ENCODE data around the gene CEL.

DNA sequence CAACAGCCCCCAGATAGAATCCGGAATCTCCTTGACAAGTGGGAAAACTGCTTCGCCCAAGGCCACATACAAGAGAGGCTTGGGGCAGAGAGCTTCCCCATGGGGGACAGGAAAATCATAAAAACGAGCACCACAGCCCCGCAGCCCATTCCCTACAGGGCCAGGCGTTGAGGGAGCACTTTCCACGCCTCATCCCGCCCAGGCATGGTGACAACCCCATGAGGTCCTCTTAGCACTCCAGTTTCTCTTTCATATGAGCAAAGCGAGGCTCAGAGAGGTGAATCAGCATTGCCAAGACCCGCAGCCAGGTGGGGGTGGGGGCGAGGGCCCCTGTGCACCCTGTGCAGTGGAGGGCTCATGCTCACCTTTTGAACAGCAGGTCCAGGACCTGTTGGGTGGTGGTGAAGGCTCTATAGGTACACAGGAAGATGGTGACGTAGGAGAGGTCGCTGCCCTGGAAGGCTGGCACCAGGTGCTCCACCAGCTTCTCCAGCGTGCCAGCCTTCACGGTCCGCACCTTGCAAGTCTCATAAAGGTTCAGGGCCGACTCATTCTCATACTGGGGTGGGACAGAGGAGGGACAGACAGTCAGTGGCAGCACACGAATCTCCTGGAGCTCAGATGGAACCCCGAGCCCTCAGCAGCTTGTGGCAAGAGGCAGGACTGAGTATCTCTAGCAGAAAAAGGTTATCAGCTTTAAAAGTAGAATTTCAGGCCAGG is 48.3 kb downstream of the CEL start:
- TF ChIP-seq EZH2 (IDR thresholded peaks at IDR 0.05): no peak
- no peak for TF ChIP-seq POLR2A (IDR thresholded peaks at IDR 0.05; ENCODE audit: borderline replicate concordance, extremely low read depth, insufficient read depth, insufficient read length)
- TF ChIP-seq, protein P1, sequence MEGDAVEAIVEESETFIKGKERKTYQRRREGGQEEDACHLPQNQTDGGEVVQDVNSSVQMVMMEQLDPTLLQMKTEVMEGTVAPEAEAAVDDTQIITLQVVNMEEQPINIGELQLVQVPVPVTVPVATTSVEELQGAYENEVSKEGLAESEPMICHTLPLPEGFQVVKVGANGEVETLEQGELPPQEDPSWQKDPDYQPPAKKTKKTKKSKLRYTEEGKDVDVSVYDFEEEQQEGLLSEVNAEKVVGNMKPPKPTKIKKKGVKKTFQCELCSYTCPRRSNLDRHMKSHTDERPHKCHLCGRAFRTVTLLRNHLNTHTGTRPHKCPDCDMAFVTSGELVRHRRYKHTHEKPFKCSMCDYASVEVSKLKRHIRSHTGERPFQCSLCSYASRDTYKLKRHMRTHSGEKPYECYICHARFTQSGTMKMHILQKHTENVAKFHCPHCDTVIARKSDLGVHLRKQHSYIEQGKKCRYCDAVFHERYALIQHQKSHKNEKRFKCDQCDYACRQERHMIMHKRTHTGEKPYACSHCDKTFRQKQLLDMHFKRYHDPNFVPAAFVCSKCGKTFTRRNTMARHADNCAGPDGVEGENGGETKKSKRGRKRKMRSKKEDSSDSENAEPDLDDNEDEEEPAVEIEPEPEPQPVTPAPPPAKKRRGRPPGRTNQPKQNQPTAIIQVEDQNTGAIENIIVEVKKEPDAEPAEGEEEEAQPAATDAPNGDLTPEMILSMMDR (IDR thresholded peaks at IDR 0.05 in 2 of 3, conservative IDR thresholded peaks at IDR 0.05 in 1 of 3; ENCODE audit: borderline replicate concordance in 1 of 3, insufficient read depth in 1 of 3, low read depth in 2 of 3, low read length in 2 of 3): no peak
- TF ChIP-seq SIN3A (IDR thresholded peaks at IDR 0.05; ENCODE audit: low read depth): no peak
- TF ChIP-seq, protein P2, sequence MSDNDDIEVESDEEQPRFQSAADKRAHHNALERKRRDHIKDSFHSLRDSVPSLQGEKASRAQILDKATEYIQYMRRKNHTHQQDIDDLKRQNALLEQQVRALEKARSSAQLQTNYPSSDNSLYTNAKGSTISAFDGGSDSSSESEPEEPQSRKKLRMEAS (IDR thresholded peaks at IDR 0.05): no peak
- TF ChIP-seq FOSL1 (IDR thresholded peaks at IDR 0.05; ENCODE audit: low read depth): no peak
